DMS153 treated with DMSO at 0.1 percent for 48 hours (cell line): Measurements from ENCODE around the gene KIF25.

ENCODE experiments used
- DNase-seq: peaks from one replicate; lab custom pipeline; 2025; ENCODE audit not compliant: unreplicated experiment; lab: John Stamatoyannopoulos, UW

The KIF25 gene

DNA sequence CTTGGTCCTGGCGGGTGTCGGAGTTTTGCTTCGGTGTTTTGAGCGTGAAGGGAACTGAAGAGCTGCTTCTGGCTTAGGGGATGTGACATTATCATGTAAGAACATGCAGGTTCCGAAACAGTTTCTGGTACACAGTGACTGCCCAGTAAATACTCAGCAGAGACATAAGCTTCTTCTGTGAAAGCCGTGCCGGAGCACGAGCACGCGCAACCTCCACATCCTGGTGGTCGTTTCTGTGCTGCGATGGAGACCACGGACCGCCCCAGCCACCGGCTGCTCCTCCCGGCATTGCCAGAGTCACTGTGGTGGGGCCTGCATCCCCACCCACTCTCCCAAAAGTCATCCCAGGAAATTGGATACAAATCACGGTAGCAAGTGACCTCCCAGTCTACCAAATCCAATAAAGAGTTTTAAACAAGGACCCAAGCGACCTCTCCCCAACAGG lies 18.7 kb downstream of the KIF25 start:
- DNase-seq, result no peak

DNA sequence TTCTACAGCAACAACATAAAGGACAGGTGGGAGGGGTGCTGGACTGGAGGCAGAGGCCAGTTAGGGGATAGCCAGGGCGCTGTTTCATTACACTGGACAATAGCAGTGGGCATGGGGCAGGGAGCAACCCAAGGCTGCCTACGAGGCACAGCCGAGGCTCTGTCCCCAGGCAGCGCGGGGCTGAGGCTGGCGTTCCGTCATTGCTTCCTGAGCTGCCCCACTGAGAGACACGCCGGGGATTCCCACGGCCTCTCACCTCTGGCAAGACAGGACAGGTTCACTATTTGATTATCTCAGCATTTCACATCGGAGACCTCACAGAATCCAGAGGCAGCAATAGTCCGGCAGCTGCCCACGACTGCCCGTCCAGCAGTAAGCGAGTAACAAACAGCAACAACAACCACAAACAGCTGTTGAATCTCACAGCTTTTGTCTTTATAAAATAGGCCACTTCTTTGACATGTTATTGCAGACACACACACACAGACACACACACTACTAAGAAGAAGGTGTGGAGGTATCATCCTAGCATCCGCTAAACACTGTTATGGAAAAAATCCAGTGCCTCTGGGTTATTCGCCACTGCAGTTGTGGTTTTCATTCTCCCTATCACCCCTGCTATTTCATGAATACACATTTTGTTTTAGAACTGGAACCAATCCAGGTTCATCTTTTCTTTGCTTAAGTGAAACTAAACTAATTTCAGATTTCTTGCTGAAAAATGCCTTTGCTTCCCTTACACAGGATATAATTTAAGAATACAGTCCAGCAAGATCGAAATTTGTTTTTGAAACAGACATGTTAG lies 19.5 kb downstream of the KIF25 start:
- no peak for DNase-seq

GRCh38 chr6:168017629-168018028 lies 20.2 kb downstream of the KIF25 start:
- no peak for DNase-seq

DNA sequence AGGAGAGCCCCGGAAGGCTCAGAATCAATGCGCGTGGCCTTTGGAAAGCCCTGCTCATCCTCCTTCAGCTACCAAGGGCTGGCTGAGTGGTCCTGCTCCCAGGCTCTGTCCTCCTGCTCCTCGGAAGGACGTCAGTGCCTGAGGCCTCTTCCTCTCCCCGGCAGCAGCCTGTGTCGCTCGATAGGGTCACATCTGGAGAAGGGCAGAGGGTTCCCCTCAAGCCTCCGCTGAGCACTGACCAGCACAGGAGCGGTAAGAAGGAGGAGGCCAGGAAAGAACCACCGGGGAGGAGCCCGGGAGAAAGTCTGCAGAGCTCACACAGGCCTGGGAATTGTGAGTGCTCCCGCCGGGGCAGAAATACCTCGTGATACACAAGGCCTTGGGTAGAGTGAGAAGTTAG lies 21.2 kb downstream of the KIF25 start:
- DNase-seq, result no peak

- no peak for DNase-seq
Measured at GRCh38 chr6:168020242-168020641, 22.8 kb downstream of the KIF25 start.

GRCh38 chr6:168021581-168021980 lies 24.1 kb downstream of the KIF25 start:
- no peak for DNase-seq

DNA sequence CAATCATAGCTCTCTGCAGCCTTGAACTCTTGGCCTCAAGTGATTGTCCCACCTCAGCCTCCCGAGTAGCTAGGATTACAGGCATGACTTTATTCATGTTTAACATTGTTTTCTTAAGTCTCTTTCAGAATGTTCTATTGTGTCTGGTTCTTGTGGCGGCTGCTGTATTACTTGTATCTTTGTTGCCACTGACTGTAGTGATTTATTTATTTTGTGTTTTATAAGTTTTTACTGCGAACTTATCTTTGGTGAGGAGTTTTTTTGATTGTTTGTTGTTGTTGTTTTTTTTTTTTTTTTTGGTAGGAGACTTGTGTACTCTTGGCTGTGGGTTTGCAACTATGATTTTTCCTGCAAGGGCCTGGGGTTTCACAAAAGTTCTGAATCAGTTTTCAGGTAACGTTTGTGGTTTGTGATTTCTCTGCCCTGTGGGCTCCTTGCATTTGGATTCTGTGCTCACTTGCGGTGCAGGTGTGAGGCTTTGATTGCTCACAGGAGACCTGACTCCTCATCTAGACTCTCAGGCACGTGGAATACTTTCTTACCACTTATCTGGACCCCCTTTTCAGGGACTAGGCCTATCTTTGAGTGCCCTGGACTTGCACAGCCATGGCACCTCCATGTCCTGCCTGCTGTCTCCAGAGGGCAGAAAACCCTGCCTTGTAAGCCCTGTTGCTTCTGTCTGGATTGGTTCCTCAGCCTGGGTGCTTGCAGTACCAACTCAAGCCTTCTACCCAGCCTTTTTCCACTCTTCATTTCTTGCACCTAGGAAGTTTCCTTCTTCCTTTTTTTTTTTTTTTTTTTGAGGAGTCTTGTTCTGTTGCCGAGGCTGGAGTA lies 25.2 kb downstream of the KIF25 start:
- DNase-seq, result no peak

DNA sequence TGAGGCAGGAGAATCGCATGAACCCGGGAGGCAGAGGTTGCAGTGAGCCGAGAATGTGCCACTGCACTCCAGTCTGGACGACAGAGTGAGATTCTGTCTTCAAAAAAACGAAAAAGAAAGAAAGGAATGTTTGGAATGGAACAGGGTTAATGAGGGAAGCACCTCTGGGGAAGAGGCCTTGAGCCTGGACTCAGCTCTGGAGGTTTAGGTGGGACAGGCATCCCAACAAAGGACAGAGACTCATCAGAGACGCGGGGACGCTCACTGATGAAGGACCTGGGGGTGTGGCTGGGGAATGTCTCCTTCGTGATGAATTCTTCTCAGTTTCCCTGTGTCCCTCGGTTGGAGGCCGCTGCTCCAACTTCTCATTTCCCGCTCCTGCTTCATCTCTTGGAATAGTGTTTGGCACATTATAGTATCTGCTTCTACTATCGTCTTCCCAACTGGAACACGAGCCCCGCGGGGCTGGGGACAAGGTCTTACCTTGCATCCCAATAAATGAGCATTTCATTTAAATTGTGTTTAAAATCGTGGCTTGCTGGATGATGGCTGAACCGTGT lies 27.6 kb downstream of the KIF25 start:
- no peak for DNase-seq

DNA sequence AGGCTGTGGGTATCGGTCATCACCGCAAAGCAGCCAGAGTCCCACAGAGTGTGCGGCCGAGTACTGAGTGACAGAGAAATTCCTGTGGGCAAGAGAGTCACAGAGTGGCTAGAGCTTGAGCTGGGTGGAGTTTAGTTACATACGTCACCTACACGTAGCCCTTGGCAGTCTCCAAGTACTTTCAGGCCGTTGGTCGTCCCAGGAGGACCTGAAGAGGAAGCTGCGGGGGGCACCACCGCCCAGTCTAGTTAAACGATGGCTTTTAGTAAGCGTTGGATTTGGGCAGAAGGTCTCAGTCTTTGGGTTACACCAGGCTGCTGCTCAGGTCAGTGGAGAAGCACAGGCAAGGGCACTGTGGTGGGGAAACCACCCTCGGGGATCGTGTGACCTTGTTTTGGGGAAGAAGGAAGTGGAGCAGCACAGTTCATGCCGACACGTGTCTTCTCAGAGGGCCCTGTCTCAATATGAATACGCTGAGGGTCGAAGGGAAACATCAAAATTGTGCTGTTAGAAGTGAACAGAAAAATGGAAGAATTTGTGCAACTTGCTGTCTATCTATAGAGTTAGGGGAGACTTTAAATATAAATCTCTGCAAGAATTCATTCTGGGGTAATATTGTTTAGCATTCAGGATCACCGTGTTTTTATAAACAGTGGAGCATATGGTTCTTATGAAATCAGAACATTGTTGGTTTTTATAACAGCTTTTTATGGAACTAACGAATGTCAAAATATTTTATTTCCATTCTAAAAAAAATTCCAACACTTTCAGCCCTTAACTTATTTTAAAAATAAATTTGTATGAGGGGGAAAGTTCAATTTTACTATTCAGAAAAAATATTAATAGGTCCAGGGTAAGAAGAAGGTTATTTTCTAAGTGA lies 28.6 kb downstream of the KIF25 start:
- no peak for DNase-seq

DNA sequence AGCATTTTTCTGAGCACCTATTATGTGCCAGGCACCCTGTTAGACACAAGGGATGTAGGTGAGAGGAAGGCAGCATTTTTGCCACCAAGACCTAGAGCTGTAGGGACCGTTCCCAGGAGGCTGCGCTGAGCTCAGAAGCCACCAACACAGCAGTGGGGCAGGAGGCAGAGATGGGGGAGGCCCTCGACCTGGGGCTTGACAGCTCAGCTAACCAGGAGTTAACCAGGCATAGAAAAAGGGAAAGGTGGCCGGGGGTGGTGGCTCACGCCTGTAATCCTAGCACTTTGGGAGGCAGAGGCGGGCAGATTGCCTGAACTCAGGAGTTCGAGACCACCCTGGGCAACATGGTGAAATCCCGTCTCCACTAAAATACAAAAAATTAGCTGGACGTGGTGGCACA lies 29.5 kb downstream of the KIF25 start:
- DNase-seq, result no peak

GRCh38 chr6:168027521-168027920 lies 30.1 kb downstream of the KIF25 start:
- no peak for DNase-seq

GRCh38 chr6:168028181-168028580 lies 30.7 kb downstream of the KIF25 start:
- DNase-seq, result no peak

GRCh38 chr6:168029459-168030217 lies 32.2 kb downstream of the KIF25 start:
- no peak for DNase-seq

- no peak for DNase-seq
Measured at GRCh38 chr6:168030218-168030746, 32.8 kb downstream of the KIF25 start.

GRCh38 chr6:168030908-168031307 lies 33.4 kb downstream of the KIF25 start:
- no peak for DNase-seq

GRCh38 chr6:168031411-168031971 lies 34.0 kb downstream of the KIF25 start:
- no peak for DNase-seq

- no peak for DNase-seq
Measured at GRCh38 chr6:168032005-168032760, 34.7 kb downstream of the KIF25 start.

DNA sequence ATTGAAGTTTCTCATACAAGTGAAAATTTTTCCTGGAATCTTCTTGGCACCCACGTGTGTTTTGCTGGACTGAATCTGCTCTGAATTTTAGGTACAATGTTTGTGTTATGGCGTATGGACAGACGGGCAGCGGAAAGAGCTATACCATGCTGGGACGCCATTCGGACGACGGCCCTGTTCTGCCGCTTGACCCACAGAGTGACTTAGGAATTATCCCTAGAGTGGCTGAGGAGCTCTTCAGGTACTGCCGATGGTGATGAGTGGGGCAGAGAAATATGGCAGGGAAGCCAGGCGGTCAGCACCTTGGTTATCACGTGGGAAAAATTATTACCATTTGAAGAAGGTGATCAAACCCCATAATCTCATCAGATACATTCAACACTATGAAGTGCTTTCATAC lies 36.3 kb downstream of the KIF25 start:
- no peak for DNase-seq

GRCh38 chr6:168034537-168034936 lies 37.1 kb downstream of the KIF25 start:
- no peak for DNase-seq
